ENCODE results near the gene ATP6V0A4.
"Not testable (repeated sequence)": the region's sequence is repeated elsewhere in the genome, so short reads cannot be mapped to it uniquely, and the experiment has no call there.

ATP6V0A4 gene

DNA sequence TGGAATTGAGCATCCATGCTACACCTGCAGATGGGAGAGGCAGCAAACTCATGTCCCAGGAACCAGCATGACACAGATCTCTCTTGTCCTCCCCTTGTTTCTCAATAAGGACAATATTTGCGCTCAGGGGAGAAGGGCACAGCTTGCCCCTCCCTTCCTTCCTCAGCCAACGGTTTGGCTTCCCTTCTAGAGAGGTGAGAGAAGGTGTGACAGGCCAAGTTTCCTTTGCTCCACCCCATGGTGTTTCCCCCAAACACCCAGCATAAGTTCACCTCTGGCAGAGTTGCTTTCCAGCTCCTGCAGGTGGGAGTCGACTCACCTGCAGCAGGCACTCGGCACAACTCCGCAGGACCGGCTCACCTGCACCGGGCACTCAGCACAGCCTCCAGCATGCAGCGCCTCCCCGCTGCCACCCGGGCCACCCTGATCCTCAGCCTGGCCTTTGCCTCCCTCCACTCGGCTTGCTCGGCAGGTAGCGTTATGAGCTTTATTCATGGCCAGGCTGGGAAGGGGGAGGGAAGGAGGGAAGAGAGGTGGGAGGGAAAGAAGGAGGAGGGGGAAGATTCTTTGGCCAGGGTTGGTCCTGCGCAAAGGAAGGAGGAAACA is at the start of gene ATP6V0A4, which contains the start of gene TMEM213:
TSS of gene ATP6V0A4 (minus strand) at position 482 of the 606 bp plus-strand sequence. CDS start 26,949 bp downstream, outside the sequence.
TSS of gene TMEM213 (plus strand) at position 280 of the 606 bp plus-strand sequence. CDS start at position 391, 111 bp downstream.
- no peak for DNase-seq (ENCODE audit: low read depth)

DNA sequence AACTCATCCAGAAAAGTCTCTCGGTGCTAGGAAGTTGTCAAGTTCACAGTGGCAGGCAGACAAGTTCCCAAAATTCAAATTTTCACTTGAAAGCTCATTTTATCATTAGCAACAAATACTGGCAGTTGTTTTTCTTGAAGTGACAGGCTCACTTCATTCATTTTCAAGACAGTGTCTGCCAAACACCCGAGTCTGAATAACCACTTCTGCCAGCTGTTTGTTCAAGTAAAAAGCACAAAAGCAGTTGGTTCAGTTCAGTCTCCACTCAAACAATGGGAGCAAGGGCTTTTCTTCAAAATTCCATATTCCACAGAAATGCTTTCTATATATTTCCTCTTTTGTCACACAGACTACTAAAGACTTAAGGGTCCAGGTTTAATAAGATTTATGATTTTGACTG is 47.7 kb upstream of the ATP6V0A4 start:
- DNase-seq (ENCODE audit: low read depth), result no peak

DNA sequence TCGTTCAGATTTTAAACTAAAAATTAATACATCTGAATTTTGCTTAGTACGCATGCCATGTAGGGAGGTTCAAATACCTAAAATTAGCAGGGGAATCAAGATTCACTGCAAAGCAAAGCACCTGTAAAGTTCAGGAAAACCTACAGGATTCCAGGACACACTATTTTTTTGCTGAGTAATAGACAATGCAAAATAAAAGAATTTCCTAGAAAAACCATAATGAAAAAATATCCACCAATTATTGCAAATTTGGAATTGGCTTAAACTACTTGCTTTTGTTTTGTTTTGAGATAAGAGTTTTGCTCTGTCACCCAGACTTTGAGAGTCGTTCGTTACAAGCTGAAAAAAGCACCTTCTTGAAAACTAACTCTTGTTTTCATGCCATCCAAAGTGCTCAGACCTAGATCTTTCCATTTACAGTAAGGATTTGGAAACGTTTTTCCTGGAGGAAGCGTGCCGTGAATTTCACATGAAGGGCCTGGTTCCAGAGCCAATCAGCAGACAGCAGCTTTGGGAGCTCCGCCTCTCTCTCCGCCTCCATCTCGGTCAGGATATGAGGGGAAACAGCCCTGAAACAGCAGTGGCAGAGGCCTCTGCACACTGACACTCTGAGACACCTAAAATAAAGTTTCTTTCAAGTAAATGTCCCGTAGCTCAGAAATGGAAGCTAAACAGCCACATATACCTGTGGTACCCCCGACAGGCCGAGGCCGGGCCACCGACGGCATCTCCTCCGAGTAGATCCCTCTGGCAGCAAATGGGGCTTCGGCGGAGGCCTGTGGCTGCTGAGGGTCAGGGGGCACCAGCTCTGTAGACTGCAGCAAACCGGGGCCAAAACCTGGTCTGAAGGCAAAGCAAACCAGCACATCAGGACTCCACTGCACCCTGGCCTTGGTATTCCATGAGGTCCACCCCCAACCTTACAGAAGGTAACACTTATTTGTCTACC is 45.9 kb upstream of the ATP6V0A4 start:
- no peak for DNase-seq (ENCODE audit: low read depth)

DNA sequence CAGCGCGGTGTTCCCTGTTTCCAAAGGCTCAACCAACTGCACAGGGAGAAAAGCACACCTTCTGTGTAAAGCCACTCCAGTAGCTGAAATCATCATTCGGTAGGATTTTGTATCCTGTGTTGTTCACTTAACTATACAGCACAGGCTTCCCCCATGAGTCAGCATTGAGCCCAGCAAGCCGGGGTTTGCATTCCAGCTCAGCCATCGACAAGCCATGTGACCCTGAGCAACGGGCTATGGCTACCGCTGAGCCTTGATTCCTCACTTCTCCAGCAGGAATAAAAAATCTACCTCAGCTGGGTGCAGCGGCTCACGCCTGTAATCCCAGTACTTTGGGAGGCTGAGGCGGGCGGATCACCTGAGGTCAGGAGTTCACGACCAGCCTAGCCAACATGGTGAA is 44.1 kb upstream of the ATP6V0A4 start:
- no peak for DNase-seq (ENCODE audit: low read depth)

DNA sequence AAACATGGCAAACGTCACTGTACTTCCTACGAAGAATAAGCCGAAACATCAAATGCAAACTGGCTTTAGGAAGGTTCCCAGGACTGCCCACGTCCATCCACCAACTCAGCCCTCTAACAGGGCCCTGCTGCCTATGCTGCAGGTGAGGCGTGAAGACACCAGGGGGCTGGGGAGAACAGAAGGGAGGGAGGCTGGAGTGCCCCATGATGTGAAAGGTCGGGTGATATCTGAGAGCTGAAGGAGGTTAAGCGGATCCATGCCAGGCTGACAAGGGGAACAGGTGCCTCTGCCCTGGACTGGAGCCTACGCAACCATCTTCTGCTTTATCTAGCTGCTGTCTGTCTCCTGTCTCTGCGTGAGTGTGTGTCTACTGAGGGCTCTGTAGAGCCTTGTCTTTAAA is 40.2 kb upstream of the ATP6V0A4 start:
- DNase-seq (ENCODE audit: low read depth), result no peak

DNA sequence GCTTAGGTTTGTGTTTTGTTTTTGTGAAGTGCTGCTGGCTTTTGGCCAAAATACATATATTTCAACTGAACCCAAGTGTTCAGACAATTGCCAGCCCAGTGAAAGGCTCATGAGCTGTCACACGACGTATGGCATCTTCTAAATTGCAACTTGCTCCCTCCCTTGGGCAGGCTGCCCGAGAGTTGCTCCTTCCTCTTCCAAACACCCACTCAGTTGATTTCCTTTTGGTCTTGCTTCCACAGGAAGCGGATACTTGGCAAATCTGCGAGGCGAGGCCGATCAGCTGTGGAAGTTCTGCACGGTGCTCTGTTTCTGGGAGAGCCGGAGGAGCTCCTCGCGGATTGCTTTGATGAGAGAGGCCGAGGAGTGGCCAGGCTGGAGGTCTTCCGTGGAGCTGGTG is 39.6 kb upstream of the ATP6V0A4 start:
- no peak for DNase-seq (ENCODE audit: low read depth)

DNA sequence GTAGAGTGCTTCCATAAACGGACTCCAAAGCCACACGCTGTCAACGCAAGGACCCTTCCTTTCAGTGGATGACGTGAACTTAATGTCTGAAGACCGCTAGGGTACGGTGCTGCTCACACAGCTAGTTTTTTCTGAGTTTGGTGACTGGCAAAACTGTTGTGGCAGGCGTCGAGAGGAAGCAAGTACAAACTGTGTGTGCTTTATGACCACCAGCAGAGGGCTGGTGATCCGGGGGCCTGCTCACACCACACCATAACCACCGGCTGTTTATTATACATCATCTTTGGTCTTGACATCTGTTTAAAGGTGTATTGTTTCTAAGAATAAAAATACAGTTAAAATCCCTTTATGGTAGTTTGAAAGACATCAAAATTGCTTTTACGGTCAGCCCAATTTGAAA is 37.1 kb upstream of the ATP6V0A4 start:
- no peak for DNase-seq (ENCODE audit: low read depth)

DNA sequence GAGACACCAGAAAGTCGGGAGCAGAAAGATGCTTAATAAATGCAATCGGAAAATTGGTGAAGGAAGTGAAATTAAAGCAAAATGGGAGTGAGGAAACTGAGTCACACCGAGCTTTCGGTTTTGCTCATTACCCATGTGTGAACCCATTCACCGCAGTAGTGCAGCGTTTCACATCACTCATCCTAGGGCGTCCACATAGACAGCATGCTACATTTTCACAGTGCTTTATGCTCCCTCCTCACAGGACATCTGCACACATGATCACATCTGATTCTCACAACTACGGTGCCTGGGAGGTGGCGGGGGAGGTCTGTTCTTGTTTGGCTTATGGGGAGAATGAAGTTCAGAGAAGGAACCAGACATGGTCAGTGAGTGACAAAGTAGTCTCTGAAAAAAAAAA is 36.6 kb upstream of the ATP6V0A4 start:
- no peak for DNase-seq (ENCODE audit: low read depth)

DNA sequence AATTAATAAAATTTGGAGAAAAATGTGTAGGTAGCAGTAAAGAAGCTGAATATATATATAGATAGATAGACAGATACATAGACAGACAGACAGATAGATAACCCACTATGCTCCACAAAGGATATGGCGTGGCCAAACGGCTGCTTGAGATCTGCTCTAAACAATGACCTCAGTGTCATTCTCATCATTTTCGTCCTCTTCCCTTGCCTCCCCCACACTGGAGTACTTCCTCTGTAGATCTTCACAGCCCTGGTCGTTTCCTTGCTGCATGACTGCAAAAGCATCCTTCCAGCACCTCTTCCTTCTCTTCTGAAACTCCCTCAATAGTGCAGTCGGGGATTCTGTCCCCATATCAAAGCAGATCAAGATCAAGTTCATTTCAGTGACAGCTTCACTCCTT is 35.6 kb upstream of the ATP6V0A4 start:
- no peak for DNase-seq (ENCODE audit: low read depth)

DNA sequence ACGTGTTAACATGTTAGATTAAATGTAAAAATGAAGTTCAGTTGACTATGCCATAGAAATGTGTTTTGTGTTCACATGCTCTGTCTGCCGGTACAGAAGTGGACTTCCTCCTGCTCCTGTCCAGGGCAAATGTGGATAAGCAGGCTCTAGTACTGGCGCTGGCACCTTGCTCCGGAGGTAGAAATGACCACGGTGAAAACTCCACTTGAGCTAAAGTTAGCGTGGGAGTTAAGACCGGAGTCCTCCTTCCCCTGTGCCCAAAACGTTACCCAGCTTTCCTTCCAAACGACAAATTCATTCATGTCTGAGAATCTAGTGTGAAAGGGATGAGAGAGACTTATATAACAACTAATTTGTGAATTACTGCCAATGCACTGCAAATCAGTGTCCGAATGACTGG is 35.0 kb upstream of the ATP6V0A4 start:
- DNase-seq (ENCODE audit: low read depth), result no peak

DNA sequence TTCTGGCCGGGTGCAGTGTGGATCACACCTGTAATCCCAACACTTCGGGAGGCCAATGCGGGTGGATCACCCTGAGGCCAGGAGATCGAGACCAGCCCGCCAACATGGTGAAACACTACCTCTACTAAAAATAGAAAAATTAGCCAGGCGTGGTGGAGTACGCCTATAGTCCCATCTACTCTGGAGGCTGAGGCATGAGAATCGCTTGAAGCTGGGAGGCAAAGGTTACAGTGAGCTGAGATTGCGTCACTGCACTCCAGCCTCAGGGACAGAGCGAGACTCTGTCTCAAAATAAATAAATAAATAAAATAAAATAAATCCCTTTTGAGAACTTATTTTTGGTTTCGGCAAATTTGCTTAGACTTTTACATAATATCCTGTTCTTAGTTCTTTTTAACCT is 31.3 kb upstream of the ATP6V0A4 start:
- no peak for DNase-seq (ENCODE audit: low read depth)

DNA sequence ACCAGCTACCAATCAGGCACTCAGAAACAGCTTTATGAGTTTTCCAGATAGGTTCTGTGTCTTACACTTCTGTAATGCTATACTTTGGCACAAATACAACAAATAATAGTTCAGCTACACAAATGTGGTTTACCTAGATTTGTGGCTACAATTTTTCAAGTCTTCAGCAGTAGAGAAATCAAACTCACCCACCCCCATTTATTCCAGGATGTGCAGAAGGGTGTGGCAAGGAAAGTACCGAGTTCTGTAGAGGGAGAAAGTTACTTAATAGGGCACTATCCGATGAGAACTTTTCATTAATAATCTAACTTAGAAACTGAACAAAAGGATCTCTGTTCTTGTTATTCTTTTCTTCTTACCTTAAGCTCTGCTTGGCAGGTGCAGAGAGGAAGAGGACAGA is 30.3 kb upstream of the ATP6V0A4 start:
- no peak for DNase-seq (ENCODE audit: low read depth)

DNA sequence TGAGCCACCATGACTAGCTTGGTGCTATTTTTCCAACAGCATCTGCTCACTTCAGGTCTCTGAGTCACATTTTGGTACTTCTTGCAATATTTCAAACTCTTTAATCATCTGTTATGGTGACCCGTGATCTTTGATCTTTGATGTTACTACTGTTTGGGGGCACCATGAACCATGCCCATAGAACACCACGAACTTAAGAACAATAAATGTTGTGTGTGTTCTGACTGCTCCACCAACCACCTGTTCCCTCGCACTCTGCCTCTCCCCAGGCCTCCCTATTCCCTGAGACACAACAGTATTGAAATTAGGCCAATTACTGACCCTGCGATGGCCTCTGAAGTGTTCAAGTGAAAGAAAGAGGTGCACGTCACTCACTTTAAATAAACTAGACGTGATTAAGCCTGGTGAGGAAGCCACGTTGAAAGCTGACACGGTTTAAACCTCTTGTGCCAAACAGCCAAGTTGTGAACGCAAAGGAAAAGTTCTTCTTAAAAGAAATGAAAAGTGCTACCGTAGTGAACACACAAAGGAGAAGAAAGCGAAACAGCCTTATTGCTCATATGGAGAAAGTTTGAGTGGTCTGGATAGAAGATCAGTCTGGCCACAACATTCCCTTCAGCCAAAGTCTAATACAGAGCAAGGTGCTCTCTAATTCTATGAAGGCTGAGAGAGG is 27.2 kb upstream of the ATP6V0A4 start:
- DNase-seq (ENCODE audit: low read depth), result no peak

DNA sequence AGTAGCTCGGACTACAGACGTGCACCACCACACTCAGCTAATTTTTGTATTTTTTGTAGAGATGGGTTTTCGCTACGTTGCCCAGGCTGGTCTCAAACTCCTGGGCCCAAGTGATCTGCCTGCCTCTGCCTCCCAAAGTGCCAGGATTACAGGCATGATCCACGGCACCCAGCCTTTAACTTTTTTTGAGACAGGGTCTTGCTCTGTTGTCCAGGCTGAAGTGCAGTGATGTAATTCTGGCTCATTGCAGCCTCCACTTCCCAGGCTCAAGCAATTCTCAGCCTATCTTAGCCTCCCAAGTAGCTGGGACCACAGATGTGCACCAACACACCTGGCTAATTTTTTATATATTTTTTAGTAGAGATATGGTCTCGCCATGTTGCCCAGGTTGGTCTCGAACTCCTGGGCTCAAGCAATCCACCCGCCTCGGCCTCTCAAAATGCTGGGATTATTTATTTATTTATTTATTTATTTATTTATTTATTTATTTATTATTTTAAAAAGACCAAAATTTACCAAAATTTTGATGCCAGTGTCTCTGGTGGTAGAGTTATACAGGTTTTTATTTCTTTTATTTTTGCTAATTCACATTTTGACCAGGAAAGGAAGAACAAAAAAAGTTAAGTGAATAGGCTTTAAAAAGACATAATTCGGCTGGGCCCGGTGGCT is 25.0 kb upstream of the ATP6V0A4 start:
- DNase-seq (ENCODE audit: low read depth), result no peak

DNA sequence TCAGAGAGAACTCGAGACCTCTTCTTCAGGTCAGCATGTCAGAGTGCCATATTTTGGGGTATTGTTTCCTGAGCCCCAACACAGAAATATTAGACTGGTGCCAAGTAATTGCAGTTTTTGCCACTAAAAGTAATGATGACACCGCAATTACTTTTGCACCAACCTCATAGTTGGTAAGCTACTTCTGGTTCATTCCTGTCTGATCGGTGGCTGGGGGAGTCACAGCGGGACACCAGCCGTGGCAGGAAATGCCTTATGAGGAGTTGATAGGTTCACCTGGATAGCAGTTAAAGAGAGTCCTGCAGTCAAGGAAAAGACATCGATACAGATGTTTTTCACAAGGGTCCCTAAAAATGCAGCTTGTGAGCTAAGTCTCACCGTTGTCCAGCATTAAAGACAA is 23.9 kb upstream of the ATP6V0A4 start:
- no peak for DNase-seq (ENCODE audit: low read depth)

DNA sequence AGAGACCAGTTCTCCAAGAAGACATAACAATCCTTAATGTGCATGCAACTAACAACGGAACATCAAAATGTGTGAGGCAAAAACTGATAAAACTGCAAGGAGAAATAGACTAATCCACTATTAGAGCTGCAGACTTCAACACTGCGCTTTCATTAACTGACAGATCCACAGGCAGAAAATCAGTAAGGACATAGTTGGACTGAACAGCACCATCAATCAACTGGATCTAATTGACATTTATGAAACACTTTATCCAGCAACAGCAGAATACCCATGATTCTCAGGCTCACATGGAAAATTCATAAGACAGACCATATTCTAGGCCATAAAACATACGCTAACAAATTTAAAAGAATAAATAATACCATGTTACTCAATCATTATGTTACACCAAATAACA is 21.6 kb upstream of the ATP6V0A4 start:
- no peak for DNase-seq (ENCODE audit: low read depth)

DNA sequence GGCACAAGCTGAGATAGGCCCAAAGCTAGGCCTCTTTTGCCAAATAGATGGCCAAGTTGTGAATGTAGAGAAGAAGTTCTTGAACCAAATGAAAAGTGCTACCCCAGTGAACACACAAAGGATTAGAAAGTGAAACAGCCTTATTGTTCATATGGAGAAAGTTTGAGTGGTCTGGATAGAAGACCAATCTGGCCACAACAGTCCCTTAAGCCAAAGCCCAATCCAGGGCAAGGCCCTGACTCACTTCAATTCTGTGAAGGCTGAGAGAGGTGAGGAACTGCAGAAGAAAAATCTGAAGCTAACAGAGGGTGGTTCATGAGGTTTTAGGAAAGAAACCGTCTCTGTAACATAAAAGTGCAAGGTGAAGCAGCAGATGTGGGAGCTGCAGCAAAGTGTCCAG is 18.7 kb upstream of the ATP6V0A4 start:
- DNase-seq (ENCODE audit: low read depth), result no peak

DNA sequence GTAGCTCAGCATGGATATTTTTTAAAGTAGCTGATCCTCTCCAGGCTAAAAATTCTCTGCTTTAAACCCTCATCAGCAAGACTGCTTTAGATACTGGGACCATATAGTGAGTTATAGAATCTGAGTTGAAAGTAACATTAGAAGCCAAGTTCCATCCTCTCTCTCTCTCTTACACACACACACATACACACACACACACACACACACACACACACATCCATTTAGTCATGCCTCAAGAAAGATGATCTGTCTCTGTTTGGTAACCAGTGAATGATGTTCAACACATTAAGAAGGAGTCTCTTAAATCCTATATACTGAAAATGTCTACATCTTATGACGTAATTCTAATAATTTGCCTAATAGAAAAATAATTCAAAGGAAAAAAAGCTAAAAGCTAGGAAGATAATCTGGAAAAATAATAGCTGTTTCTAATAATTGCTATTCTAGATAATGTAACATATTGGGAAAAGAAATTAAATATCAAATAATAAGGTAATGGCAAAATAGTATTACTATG is 16.9 kb upstream of the ATP6V0A4 start:
- no peak for DNase-seq (ENCODE audit: low read depth)

DNA sequence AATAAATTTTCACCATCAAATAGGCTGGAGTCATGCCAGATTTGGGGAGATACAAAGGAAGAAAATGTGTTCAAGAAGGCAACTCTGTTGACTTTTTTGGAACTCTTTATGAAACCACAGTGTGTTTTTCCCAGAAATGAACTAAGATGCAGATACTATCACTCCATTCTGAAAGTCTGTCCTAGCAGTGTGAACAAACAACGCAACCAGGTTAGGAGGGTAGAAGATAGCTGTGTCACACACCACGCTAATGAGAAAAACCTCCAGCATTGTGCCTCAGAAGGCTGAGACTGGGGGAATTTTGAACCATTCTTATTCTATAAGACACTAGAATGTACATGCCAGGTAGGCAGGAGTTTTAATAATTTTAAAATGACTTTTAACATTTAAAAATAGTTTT is 15.9 kb upstream of the ATP6V0A4 start:
- DNase-seq (ENCODE audit: low read depth), result no peak

DNA sequence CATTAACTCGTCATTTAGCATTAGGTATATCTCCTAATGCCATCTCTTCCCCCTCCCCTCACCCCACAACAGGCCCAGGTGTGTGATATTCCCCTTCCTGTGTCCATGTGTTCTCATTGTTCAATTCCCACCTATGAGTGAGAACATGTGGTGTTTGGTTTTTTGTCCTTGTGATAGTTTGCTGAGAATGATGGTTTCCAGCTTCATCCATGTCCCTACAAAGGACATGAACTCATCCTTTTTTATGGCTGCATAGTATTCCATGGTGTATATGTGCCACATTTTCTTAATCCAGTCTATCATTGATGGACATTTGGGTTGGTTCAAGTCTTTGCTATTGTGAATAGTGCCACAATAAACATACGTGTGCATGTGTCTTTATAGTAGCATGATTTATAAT is 13.3 kb upstream of the ATP6V0A4 start:
- DNase-seq (ENCODE audit: low read depth), result not testable (repeated sequence)

DNA sequence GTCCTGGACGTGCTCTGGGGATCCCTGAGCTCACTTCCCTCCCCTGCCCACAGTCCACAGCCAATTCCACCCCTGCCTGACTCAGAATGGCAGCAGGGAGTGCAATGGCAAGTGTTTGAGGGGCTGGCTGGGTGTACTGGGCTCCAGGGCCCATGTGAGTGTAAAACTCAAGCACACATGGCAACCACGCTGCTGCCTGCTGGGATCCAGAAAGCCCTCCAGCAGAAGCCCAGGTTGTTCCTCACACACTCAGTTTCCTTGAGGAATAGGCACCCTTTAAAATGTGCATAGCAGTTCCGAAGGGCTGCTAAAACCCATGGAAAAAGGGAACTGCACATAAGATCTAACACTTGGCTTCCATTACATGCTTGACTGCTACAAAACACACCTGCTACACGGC is 11.3 kb upstream of the ATP6V0A4 start:
- DNase-seq (ENCODE audit: low read depth), result no peak

DNA sequence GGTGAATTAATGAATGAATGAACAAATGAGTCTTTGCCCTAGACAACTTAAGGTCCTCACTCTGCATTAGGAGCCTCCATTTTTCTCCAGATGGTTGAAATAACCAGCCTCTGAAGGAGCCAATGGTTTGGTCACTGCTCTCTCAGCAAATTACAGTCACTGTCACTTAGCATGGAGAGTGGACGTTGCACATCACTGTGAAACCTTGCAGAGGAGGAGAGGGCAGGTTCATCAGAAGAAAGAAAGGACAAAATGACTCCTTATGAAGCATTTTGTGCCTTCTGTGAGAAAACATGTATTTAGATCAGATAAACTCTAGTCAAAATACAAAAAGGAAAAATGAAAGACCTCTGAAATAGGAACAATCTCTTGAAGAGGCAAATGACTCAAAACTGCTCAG is 6.6 kb upstream of the ATP6V0A4 start:
- DNase-seq (ENCODE audit: low read depth), result no peak

Measured in stimulated activated CD8-positive, alpha-beta memory T cell treated with anti-CD3 and anti-CD28 coated beads, Interleukin-15, amount 100 ng/mL, for 1 hour (primary cell).